Measurements from ENCODE around the gene HLA-DQA1.

- TF ChIP-seq CTCF (IDR thresholded peaks at IDR 0.05; ENCODE audit: low read depth, low read length, missing input control) (no peak), ATF3 (IDR thresholded peaks at IDR 0.05) (no peak), GABPA (IDR thresholded peaks at IDR 0.05 in 1 of 2, conservative IDR thresholded peaks at IDR 0.05 in 1 of 2) (no peak), FOXA1 (IDR thresholded peaks at IDR 0.05) (no peak), RAD21 (IDR thresholded peaks at IDR 0.05) (no peak), EGR1 (IDR thresholded peaks at IDR 0.05; ENCODE audit: low read depth in 2 of 2) (no peak), ZBTB33 (IDR thresholded peaks at IDR 0.05) (no peak), MAX (IDR thresholded peaks at IDR 0.05) (no peak), RXRA (IDR thresholded peaks at IDR 0.05) (no peak), REST (IDR thresholded peaks at IDR 0.05) (no peak)
These were observed 9.4 kb upstream of the HLA-DQA1 start for GRCh38 chr6:32627831-32628230.

All from liver (tissue), 3 donors.